ENCODE results near the gene C5orf24. TPM values are rescaled to one million over a fixed set of nuclear protein-coding genes. Genes with fewer than 3 reads are reported as not detected.

The C5orf24 gene
- total and polyA plus RNA-seq, 10 of the 15 experiments (the other 5 are each of a cell fraction or from before 2014, with no cell fraction given): 5.4 to 26.8 (median 15.6) TPM

DNA sequence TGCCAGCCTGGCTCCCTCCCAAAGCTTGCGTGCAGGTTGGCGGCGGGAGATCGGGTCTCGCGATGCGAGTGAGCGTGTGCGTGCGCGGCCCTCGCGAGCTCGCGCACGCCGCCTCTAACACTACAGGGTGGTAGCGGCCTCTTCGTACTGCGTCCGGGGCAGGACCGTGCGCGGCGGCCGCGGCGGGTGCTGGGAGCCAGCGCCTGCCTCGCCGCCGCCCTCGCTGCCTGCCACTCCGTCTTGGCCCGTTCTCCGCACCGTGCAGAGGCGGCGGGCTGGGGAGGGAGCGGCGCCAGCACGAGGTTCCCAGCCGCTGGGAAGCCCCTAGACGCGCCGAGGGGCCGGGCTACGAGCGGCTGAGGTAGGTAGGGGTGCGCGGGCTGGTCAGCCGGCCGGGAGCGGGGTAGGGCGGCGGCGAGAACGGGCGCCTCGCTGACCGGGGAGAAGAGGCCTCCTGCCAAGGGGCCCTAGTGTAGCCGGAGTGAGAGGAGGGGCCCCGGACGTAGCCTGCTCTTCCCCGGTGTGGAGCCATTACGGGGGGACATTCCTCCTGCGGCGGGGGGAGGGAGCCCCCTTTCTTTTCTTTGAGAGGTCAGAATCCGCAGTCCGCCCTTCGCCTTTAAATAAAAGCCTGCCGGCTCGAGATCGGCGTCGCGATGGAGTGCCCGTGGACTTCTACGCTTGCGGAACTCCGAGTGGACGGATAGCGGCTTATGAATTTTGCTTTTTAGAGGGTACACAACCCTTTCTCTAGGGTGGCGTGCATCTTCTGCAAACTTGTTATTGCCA is at the start of gene C5orf24 (continued):
- no peak for TF ChIP-seq SREBF2 (IDR thresholded peaks at IDR 0.05; ENCODE audit: low read length)
- no peak for TF ChIP-seq RAD21 (IDR thresholded peaks at IDR 0.05; ENCODE audit: insufficient read depth, low read depth, low read length)
- TF ChIP-seq, protein P1, sequence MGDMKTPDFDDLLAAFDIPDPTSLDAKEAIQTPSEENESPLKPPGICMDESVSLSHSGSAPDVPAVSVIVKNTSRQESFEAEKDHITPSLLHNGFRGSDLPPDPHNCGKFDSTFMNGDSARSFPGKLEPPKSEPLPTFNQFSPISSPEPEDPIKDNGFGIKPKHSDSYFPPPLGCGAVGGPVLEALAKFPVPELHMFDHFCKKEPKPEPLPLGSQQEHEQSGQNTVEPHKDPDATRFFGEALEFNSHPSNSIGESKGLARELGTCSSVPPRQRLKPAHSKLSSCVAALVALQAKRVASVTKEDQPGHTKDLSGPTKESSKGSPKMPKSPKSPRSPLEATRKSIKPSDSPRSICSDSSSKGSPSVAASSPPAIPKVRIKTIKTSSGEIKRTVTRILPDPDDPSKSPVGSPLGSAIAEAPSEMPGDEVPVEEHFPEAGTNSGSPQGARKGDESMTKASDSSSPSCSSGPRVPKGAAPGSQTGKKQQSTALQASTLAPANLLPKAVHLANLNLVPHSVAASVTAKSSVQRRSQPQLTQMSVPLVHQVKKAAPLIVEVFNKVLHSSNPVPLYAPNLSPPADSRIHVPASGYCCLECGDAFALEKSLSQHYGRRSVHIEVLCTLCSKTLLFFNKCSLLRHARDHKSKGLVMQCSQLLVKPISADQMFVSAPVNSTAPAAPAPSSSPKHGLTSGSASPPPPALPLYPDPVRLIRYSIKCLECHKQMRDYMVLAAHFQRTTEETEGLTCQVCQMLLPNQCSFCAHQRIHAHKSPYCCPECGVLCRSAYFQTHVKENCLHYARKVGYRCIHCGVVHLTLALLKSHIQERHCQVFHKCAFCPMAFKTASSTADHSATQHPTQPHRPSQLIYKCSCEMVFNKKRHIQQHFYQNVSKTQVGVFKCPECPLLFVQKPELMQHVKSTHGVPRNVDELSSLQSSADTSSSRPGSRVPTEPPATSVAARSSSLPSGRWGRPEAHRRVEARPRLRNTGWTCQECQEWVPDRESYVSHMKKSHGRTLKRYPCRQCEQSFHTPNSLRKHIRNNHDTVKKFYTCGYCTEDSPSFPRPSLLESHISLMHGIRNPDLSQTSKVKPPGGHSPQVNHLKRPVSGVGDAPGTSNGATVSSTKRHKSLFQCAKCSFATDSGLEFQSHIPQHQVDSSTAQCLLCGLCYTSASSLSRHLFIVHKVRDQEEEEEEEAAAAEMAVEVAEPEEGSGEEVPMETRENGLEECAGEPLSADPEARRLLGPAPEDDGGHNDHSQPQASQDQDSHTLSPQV (IDR thresholded peaks at IDR 0.05): no peak
- peak; percentile 100 for TF ChIP-seq LARP7 (IDR thresholded peaks at IDR 0.05)
- TF ChIP-seq ZSCAN29 (IDR thresholded peaks at IDR 0.05): no peak
- TF ChIP-seq ZNF217 (IDR thresholded peaks at IDR 0.05): peak; percentile 31; the same call in 1 of the 2 replicates
- no peak for TF ChIP-seq WRNIP1 (IDR thresholded peaks at IDR 0.05; ENCODE audit: borderline replicate concordance, low read depth, low read length)
- no peak; the same call in 1 of the 2 replicates for TF ChIP-seq SREBF1 (IDR thresholded peaks at IDR 0.05; ENCODE audit: low read length)
- TF ChIP-seq NBN (IDR thresholded peaks at IDR 0.05): no peak
- TF ChIP-seq, protein P2, sequence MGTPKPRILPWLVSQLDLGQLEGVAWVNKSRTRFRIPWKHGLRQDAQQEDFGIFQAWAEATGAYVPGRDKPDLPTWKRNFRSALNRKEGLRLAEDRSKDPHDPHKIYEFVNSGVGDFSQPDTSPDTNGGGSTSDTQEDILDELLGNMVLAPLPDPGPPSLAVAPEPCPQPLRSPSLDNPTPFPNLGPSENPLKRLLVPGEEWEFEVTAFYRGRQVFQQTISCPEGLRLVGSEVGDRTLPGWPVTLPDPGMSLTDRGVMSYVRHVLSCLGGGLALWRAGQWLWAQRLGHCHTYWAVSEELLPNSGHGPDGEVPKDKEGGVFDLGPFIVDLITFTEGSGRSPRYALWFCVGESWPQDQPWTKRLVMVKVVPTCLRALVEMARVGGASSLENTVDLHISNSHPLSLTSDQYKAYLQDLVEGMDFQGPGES (IDR thresholded peaks at IDR 0.05): no peak
- TF ChIP-seq ZNF24 (IDR thresholded peaks at IDR 0.05): peak; percentile 52; the same call in 1 of the 2 replicates
- TF ChIP-seq, protein P3, sequence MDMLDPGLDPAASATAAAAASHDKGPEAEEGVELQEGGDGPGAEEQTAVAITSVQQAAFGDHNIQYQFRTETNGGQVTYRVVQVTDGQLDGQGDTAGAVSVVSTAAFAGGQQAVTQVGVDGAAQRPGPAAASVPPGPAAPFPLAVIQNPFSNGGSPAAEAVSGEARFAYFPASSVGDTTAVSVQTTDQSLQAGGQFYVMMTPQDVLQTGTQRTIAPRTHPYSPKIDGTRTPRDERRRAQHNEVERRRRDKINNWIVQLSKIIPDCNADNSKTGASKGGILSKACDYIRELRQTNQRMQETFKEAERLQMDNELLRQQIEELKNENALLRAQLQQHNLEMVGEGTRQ (IDR thresholded peaks at IDR 0.05; ENCODE audit: borderline replicate concordance, low read depth, low read length): no peak
- TF ChIP-seq YY1 (IDR thresholded peaks at IDR 0.05; ENCODE audit: low read depth, low read length): peak; percentile 68
- TF ChIP-seq STAT1 (conservative IDR thresholded peaks at IDR 0.05): no peak; the same call in 1 of the 2 replicates
- peak; percentile 10; the same call in 1 of the 2 replicates for TF ChIP-seq IRF4 (IDR thresholded peaks at IDR 0.05; ENCODE audit: low read depth, low read length)
- TF ChIP-seq, protein P4, sequence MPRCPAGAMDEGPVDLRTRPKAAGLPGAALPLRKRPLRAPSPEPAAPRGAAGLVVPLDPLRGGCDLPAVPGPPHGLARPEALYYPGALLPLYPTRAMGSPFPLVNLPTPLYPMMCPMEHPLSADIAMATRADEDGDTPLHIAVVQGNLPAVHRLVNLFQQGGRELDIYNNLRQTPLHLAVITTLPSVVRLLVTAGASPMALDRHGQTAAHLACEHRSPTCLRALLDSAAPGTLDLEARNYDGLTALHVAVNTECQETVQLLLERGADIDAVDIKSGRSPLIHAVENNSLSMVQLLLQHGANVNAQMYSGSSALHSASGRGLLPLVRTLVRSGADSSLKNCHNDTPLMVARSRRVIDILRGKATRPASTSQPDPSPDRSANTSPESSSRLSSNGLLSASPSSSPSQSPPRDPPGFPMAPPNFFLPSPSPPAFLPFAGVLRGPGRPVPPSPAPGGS (IDR thresholded peaks at IDR 0.05; ENCODE audit: borderline replicate concordance, insufficient read depth, low read depth, low read length, poor library complexity, severe bottlenecking): peak; percentile 79
- TF ChIP-seq RB1 (IDR thresholded peaks at IDR 0.05; ENCODE audit: borderline replicate concordance): peak; percentile 96; the same call in 1 of the 2 replicates
- peak; percentile 62 for TF ChIP-seq MYC (IDR thresholded peaks at IDR 0.05; ENCODE audit: insufficient read depth, insufficient read length, insufficient replicate concordance, low read length, severe bottlenecking)
- peak; percentile 77; the same call in 1 of the 2 replicates for TF ChIP-seq TAF1 (IDR thresholded peaks at IDR 0.05; ENCODE audit: borderline replicate concordance, low read depth, low read length)
- TF ChIP-seq CREM (IDR thresholded peaks at IDR 0.05; ENCODE audit: low read depth): peak; percentile 45; the same call in 1 of the 2 replicates
- TF ChIP-seq, protein P5, sequence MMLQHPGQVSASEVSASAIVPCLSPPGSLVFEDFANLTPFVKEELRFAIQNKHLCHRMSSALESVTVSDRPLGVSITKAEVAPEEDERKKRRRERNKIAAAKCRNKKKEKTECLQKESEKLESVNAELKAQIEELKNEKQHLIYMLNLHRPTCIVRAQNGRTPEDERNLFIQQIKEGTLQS (IDR thresholded peaks at IDR 0.05; ENCODE audit: borderline replicate concordance, extremely low read depth, low read depth, low read length): no peak
- no peak for TF ChIP-seq FOXK2 (IDR thresholded peaks at IDR 0.05)

Measured in GM12878 (cell line).